Endometrial microvascular endothelial cells (primary cell): ENCODE data around the gene TNXB. TPM values are rescaled to one million over a fixed set of nuclear protein-coding genes. Genes with fewer than 3 reads are reported as not detected.
"Not testable (repeated sequence)": the region's sequence is repeated elsewhere in the genome, so short reads cannot be mapped to it uniquely, and the experiment has no call there.

Experiments
- in situ Hi-C: cut with HindIII; loops from 2 replicates; pipeline ENCODE4 v1.10.0; 2017; ENCODE audit warnings: low sequenced_read_pairs, low pct_unique_long_range_greater_than_20kb; ENCODE audit errors: inconsistent ontology term
- total RNA-seq: library from RNA; depleted of rRNA; stranded (reverse); fragments of >200 nt; gene quantifications from one replicate; pipeline ENCODE4 v1.2.3, GENCODE V29; 2015; ENCODE audit errors: inconsistent ontology term

The TNXB gene
- total RNA-seq, 1 donor from 2014 or later, result not detected

- in situ Hi-C loops, result no loop called here
These were observed 36.0 kb downstream of the TNXB start for GRCh38 chr6:32073101-32073500.

GRCh38 chr6:32070814-32071543, 38.2 kb downstream of the TNXB start:
- in situ Hi-C loops, result no loop called here

GRCh38 chr6:32069878-32070515, 39.1 kb downstream of the TNXB start:
- in situ Hi-C loops, result no loop called here

- in situ Hi-C loops, result no loop called here
These were observed 39.7 kb downstream of the TNXB start for GRCh38 chr6:32069460-32069859.

- in situ Hi-C loops, result no loop called here
These were observed 40.3 kb downstream of the TNXB start for GRCh38 chr6:32068867-32069266.

GRCh38 chr6:32068315-32068714, 40.8 kb downstream of the TNXB start:
- in situ Hi-C loops, result not testable (repeated sequence)

GRCh38 chr6:32067521-32067920, 41.6 kb downstream of the TNXB start:
- in situ Hi-C loops, result not testable (repeated sequence)

GRCh38 chr6:32064706-32065105, 44.4 kb downstream of the TNXB start:
- in situ Hi-C loops, result no loop called here

- in situ Hi-C loops, result no loop called here
These were observed 48.0 kb downstream of the TNXB start for GRCh38 chr6:32060966-32061655.

- in situ Hi-C loops, result no loop called here
These were observed 50.6 kb downstream of the TNXB start for GRCh38 chr6:32058511-32058963.

GRCh38 chr6:32057966-32058365, 51.2 kb downstream of the TNXB start:
- in situ Hi-C loops, result no loop called here

GRCh38 chr6:32056254-32056653, 52.9 kb downstream of the TNXB start:
- in situ Hi-C loops, result no loop called here

GRCh38 chr6:32055756-32056155, 53.4 kb downstream of the TNXB start:
- in situ Hi-C loops, result not testable (repeated sequence)

- in situ Hi-C loops, result not testable (repeated sequence)
These were observed 55.8 kb downstream of the TNXB start for GRCh38 chr6:32053314-32053713.

- in situ Hi-C loops, result not testable (repeated sequence)
These were observed 56.5 kb downstream of the TNXB start for GRCh38 chr6:32052626-32053025.

GRCh38 chr6:32050562-32050961, 58.6 kb downstream of the TNXB start:
- in situ Hi-C loops, result no loop called here

- in situ Hi-C loops, result not testable (repeated sequence)
These were observed 59.4 kb downstream of the TNXB start for GRCh38 chr6:32049736-32050135.

GRCh38 chr6:32049149-32049548, 60.0 kb downstream of the TNXB start:
- in situ Hi-C loops, result not testable (repeated sequence)

GRCh38 chr6:32047855-32048766, 61.0 kb downstream of the TNXB start:
- in situ Hi-C loops, result no loop called here
